HCT116 (cell line): ENCODE results near the gene RBM34. TPM values are rescaled to one million over a fixed set of nuclear protein-coding genes. Genes with fewer than 3 reads are reported as not detected.

Experiments
- ATAC-seq: fragments of 200-7000 bp; cut with Tn5 transposase; 2 replicates; pipeline ENCODE4 v1.9.1; 2020; ENCODE audit warnings: mild to moderate bottlenecking, moderate library complexity
- BruUV-seq: library from RNA; stranded (reverse); fragments of 400-500 nt; replicated peaks from 2 replicates; lab custom pipeline; 2021; lab: Mats Ljungman, UMichigan
- CTCF ChIA-PET: fragments of 300-600 bp; sonication (Branson Sonifier 250); formaldehyde crosslinking; loops from one replicate; lab custom pipeline; 2021; ENCODE audit warnings: antibody characterized with exemption; lab: Charles Lee
- POLR2A ChIA-PET: fragments of 300-600, 350-600 bp; sonication (Branson Sonifier 250); formaldehyde crosslinking; loops from one replicate; lab custom pipeline; 2021; ENCODE audit warnings: antibody characterized with exemption; lab: Charles Lee
- RAD21 ChIA-PET, 2 experiments: fragments of 300-600 bp; sonication (Branson Sonifier 250); formaldehyde crosslinking; loops; one replicate each; lab custom pipeline; 2023; ENCODE audit warnings: low total read pairs in 2 of 2; ENCODE audit not compliant: uncharacterized antibody in 2 of 2, unreplicated experiment in 2 of 2, low non-redundant PET in 1 of 2; lab: Charles Lee
- DNase-seq: peaks from one replicate; pipeline ENCODE4 v3.0.0-alpha.2; 2010; ENCODE audit warnings: low read depth, low spot score
- H2AFZ ChIP-seq: fragments of 200-600 bp; shearing (Covaris generic), sonication (generic); 2 replicates; pipeline ENCODE4 v1.6.1; 2017; ENCODE audit warnings: low read depth, mixed run types, mixed read lengths, antibody characterized with exemption, low read length; ENCODE audit not compliant: poor library complexity, severe bottlenecking
- H3K27ac ChIP-seq: 2 replicates; pipeline ENCODE4 v1.5.1; 2012; ENCODE audit warnings: low read depth, low read length
- H3K27me3 ChIP-seq: fragments of 200-600 bp; sonication (generic); 2 replicates; pipeline ENCODE4 v1.6.1; 2016; ENCODE audit warnings: mixed run types, low read length, mixed read lengths; ENCODE audit not compliant: insufficient read depth
- H3K36me3 ChIP-seq, 2 experiments: fragments of 200-500 bp in 1 of 2; fragments of 200-600 bp in 1 of 2; sonication (Bioruptor generic) in 1 of 2; sonication (generic) in 1 of 2; 2 replicates each; pipeline versions ENCODE4 v1.5.1 to v1.6.1; 2014 to 2016; ENCODE audit warnings: low read length in 2 of 2, inconsistent platforms in 1 of 2, mixed read lengths in 1 of 2, mixed run types in 1 of 2; ENCODE audit not compliant: insufficient read depth in 2 of 2, control insufficient read depth in 1 of 2
- H3K4me1 ChIP-seq, 2 experiments: fragments of 200-600 bp in 1 of 2; sonication (generic) in 1 of 2; 2 replicates each; pipeline versions ENCODE4 v1.5.1 to v1.6.1; 2012 to 2017; ENCODE audit warnings: low read length in 2 of 2, inconsistent platforms in 1 of 2, mild to moderate bottlenecking in 1 of 2, mixed read lengths in 1 of 2, mixed run types in 1 of 2, moderate library complexity in 1 of 2; ENCODE audit not compliant: insufficient read depth in 2 of 2, control insufficient read depth in 1 of 2
- H3K4me2 ChIP-seq: fragments of 200-600 bp; sonication (generic); 2 replicates; pipeline ENCODE4 v1.6.1; 2017; ENCODE audit warnings: mixed run types, low read length, mixed read lengths
- H3K4me3 ChIP-seq, 2 experiments: fragments of 200-600 bp in 1 of 2; sonication (generic) in 1 of 2; replicated peaks in 1 of 2; 2 replicates each; pipeline ENCODE4 v1.5.1; 2011 to 2016; ENCODE audit warnings: low read length in 2 of 2, control low read depth in 1 of 2, low read depth in 1 of 2, mild to moderate bottlenecking in 1 of 2, mixed read lengths in 1 of 2, mixed run types in 1 of 2
- H3K79me2 ChIP-seq: fragments of 200-600 bp; sonication (generic); 2 replicates; pipeline ENCODE4 v1.6.1; 2017; ENCODE audit warnings: mild to moderate bottlenecking, mixed run types, low read length, moderate library complexity, mixed read lengths; ENCODE audit not compliant: insufficient read depth
- H3K9ac ChIP-seq: fragments of 200-600 bp; sonication (generic); 2 replicates; pipeline ENCODE4 v1.6.1; 2016; ENCODE audit warnings: low read length, mixed read lengths
- H3K9me2 ChIP-seq: fragments of 200-600 bp; sonication (generic), shearing (Covaris generic); 2 replicates; pipeline ENCODE4 v1.6.1; 2017; ENCODE audit warnings: mixed run types, mild to moderate bottlenecking, moderate library complexity; ENCODE audit not compliant: insufficient read depth
- H3K9me3 ChIP-seq, 2 experiments: fragments of 200-500 bp in 1 of 2; fragments of 200-600 bp in 1 of 2; sonication (Bioruptor generic) in 1 of 2; sonication (generic) in 1 of 2; 2 replicates each; pipeline ENCODE4 v1.6.1; 2014 to 2017; ENCODE audit warnings: low read length in 2 of 2, mixed read lengths in 2 of 2, inconsistent platforms in 1 of 2, low read depth in 1 of 2, mild to moderate bottlenecking in 1 of 2, mixed run types in 1 of 2, moderate library complexity in 1 of 2; ENCODE audit not compliant: control insufficient read depth in 1 of 2, insufficient read depth in 1 of 2
- H4K20me1 ChIP-seq: fragments of 200-600 bp; sonication (generic), shearing (Covaris generic); 2 replicates; pipeline ENCODE4 v1.6.1; 2017; ENCODE audit warnings: mixed run types, mild to moderate bottlenecking, moderate library complexity; ENCODE audit not compliant: insufficient read depth
- CBX3 ChIP-seq: IDR thresholded peaks from 2 replicates; pipeline ENCODE4 v1.6.1; 2012; ENCODE audit warnings: low read depth
- CTCF ChIP-seq, 3 experiments: fragments of 200-600 bp in 1 of 3; sonication (generic) in 1 of 3; IDR thresholded peaks in 2 of 3; conservative IDR thresholded peaks in 1 of 3; 2 replicates each; pipeline ENCODE4 v1.5.1; 2012 to 2017; ENCODE audit warnings: low read depth in 2 of 3, low read length in 2 of 3, antibody characterized with exemption in 1 of 3, borderline replicate concordance in 1 of 3, control low read depth in 1 of 3, mild to moderate bottlenecking in 1 of 3, mixed read lengths in 1 of 3, mixed run types in 1 of 3, moderate library complexity in 1 of 3; ENCODE audit not compliant: insufficient read depth in 1 of 3
- EGR1 ChIP-seq: IDR thresholded peaks from 2 replicates; pipeline ENCODE4 v1.6.1; 2012; ENCODE audit warnings: low read depth
- EZH2 ChIP-seq: fragments of 200-600 bp; sonication (generic); IDR thresholded peaks from 2 replicates; pipeline ENCODE4 v1.6.1; 2017; ENCODE audit warnings: antibody characterized with exemption, mixed run types
- EZH2phosphoT487 ChIP-seq: fragments of 200-600 bp; IDR thresholded peaks from 2 replicates; pipeline ENCODE4 v1.6.1; 2018; ENCODE audit warnings: antibody characterized with exemption, borderline replicate concordance
- JUND ChIP-seq: IDR thresholded peaks from 2 replicates; pipeline ENCODE4 v1.6.1; 2012
- SP1 ChIP-seq: IDR thresholded peaks from 2 replicates; pipeline ENCODE4 v1.6.1; 2012; ENCODE audit warnings: low read depth
- ZFX ChIP-seq: fragments of 450-650 bp; IDR thresholded peaks from 2 replicates; pipeline ENCODE4 v1.6.1; 2017
- ZNF274 ChIP-seq: fragments of 200-500 bp; sonication (Bioruptor generic); IDR thresholded peaks from 2 replicates; pipeline ENCODE4 v1.6.1; 2014; ENCODE audit warnings: mild to moderate bottlenecking, low read depth, low read length, inconsistent platforms
- intact Hi-C: fragments of 100-400 bp; cut with micrococcal nuclease; formaldehyde crosslinking; loops from 2 replicates; pipeline ENCODE4 v1.10.0; 2022
- total RNA-seq: library from RNA; stranded (reverse); gene quantifications from one replicate; pipeline ENCODE4 v1.2.1, GENCODE V29; 2021; ENCODE audit not compliant: unreplicated experiment
- TF ChIP-seq, protein P1 (sequence below): IDR thresholded peaks from 2 replicates; pipeline ENCODE4 v1.6.1; 2012; ENCODE audit warnings: low read depth
- TF ChIP-seq, protein P2 (sequence below): IDR thresholded peaks from 2 replicates; pipeline ENCODE4 v1.6.1; 2012
- TF ChIP-seq, protein P3 (sequence below): IDR thresholded peaks from 2 replicates; pipeline ENCODE4 v1.6.1; 2011; ENCODE audit warnings: mild to moderate bottlenecking, low read length, moderate library complexity; ENCODE audit not compliant: insufficient replicate concordance; ENCODE audit errors: extremely low read depth

The RBM34 gene
- total RNA-seq, 1 experiment from 2014 or later = 82.0 TPM

GRCh38 chr1:235160957-235161684 lies at the start of gene RBM34 (continued):
- TF ChIP-seq, protein P1, sequence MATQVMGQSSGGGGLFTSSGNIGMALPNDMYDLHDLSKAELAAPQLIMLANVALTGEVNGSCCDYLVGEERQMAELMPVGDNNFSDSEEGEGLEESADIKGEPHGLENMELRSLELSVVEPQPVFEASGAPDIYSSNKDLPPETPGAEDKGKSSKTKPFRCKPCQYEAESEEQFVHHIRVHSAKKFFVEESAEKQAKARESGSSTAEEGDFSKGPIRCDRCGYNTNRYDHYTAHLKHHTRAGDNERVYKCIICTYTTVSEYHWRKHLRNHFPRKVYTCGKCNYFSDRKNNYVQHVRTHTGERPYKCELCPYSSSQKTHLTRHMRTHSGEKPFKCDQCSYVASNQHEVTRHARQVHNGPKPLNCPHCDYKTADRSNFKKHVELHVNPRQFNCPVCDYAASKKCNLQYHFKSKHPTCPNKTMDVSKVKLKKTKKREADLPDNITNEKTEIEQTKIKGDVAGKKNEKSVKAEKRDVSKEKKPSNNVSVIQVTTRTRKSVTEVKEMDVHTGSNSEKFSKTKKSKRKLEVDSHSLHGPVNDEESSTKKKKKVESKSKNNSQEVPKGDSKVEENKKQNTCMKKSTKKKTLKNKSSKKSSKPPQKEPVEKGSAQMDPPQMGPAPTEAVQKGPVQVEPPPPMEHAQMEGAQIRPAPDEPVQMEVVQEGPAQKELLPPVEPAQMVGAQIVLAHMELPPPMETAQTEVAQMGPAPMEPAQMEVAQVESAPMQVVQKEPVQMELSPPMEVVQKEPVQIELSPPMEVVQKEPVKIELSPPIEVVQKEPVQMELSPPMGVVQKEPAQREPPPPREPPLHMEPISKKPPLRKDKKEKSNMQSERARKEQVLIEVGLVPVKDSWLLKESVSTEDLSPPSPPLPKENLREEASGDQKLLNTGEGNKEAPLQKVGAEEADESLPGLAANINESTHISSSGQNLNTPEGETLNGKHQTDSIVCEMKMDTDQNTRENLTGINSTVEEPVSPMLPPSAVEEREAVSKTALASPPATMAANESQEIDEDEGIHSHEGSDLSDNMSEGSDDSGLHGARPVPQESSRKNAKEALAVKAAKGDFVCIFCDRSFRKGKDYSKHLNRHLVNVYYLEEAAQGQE = no peak
- TF ChIP-seq, all 23 proteins: peak for 8

DNA sequence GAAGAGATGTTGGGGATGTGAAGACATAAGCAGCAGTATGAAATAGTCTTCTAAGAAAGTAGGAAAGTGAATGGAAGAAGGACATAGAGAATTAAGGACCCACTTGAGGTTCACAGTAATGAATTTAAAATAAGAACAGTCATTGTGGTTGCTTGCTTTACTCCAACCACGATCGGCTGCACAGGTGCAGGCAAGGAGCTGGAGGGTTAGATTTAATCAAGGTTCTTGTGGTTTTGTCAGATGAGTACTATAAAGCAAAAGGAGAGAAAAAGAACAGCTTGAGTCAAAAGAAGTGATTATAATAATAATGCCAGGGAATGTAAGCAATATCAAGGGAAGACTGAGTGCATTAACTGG lies 46.1 kb upstream of the RBM34 start:
- DNase-seq (no peak), ATAC-seq (no peak)
- CTCF ChIA-PET = no interaction called here
- Histone ChIP-seq H2AFZ (no peak overlapping the region), H3K4me3 (no peak overlapping the region), H3K27me3 (no peaks in the 10 kb centered on the region), H3K27ac (no peak overlapping the region), H3K4me1 (no peaks in the 10 kb centered on the region), H3K36me3 (peaks cover 0 to 17% of the 10 kb centered on the region in 2 experiments; a peak in 2 of 4 replicates), H3K9ac (no peak overlapping the region), H4K20me1 (no peaks in the 10 kb centered on the region), H3K4me2 (no peak overlapping the region), H3K79me2 (no peaks in the 10 kb centered on the region), H3K9me3 (no peaks in the 10 kb centered on the region), H3K9me2 (no peaks in the 10 kb centered on the region)
- POLR2A ChIA-PET = no interaction called here
- BruUV-seq = no TSS peak
- RAD21 ChIA-PET = no interaction called here
- intact Hi-C loops = no loop called here
- no peak for TF ChIP-seq EZH2phosphoT487
- TF ChIP-seq, protein P2, sequence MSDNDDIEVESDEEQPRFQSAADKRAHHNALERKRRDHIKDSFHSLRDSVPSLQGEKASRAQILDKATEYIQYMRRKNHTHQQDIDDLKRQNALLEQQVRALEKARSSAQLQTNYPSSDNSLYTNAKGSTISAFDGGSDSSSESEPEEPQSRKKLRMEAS = no peak
- TF ChIP-seq, protein P1 = no peak
- TF ChIP-seq EGR1 = no peak
- TF ChIP-seq ZNF274 = no peak
- no peak for TF ChIP-seq CBX3
- no peak for TF ChIP-seq JUND
- TF ChIP-seq, protein P3, sequence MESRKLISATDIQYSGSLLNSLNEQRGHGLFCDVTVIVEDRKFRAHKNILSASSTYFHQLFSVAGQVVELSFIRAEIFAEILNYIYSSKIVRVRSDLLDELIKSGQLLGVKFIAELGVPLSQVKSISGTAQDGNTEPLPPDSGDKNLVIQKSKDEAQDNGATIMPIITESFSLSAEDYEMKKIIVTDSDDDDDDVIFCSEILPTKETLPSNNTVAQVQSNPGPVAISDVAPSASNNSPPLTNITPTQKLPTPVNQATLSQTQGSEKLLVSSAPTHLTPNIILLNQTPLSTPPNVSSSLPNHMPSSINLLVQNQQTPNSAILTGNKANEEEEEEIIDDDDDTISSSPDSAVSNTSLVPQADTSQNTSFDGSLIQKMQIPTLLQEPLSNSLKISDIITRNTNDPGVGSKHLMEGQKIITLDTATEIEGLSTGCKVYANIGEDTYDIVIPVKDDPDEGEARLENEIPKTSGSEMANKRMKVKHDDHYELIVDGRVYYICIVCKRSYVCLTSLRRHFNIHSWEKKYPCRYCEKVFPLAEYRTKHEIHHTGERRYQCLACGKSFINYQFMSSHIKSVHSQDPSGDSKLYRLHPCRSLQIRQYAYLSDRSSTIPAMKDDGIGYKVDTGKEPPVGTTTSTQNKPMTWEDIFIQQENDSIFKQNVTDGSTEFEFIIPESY = no peak
- no peak for TF ChIP-seq EZH2
- TF ChIP-seq CTCF (IDR thresholded peaks at IDR 0.05 in 2 of 3, conservative IDR thresholded peaks at IDR 0.05 in 1 of 3; ENCODE audit: borderline replicate concordance in 1 of 3, insufficient read depth in 1 of 3, low read depth in 2 of 3, low read length in 2 of 3) = no peak
- TF ChIP-seq ZFX = no peak
- TF ChIP-seq SP1 = no peak
